HEK293T (cell line): Measurements from ENCODE around the gene CDH4.
"Not testable (repeated sequence)": the region's sequence is repeated elsewhere in the genome, so short reads cannot be mapped to it uniquely, and the experiment has no call there.

Source experiments
- CTCF ChIA-PET: fragments of 350-600 bp; formaldehyde crosslinking; extraction: SDS; loops from one replicate; lab custom pipeline; 2021; ENCODE audit warnings: antibody characterized with exemption, inconsistent platforms; lab: Yijun Ruan, JAX
- POLR2A ChIA-PET: fragments of 350-600 bp; formaldehyde crosslinking; extraction: SDS; loops from one replicate; lab custom pipeline; 2020; ENCODE audit warnings: antibody characterized with exemption, inconsistent platforms; lab: Yijun Ruan, JAX
- DNase-seq: peaks from one replicate; pipeline ENCODE4 v3.0.0; 2012; ENCODE audit warnings: mixed read lengths; ENCODE audit errors: extremely low spot score
- ARNT ChIP-seq: fragments of 450-650 bp; IDR thresholded peaks from 2 replicates; pipeline ENCODE4 v1.6.1; 2017; ENCODE audit warnings: mild to moderate bottlenecking
- BHLHE40 ChIP-seq: fragments of 450-650 bp; IDR thresholded peaks from 2 replicates; pipeline ENCODE4 v1.6.1; 2016; ENCODE audit warnings: mild to moderate bottlenecking, moderate library complexity, borderline replicate concordance
- CTBP1 ChIP-seq: fragments of 450-650 bp; IDR thresholded peaks from 2 replicates; pipeline ENCODE4 v1.6.1; 2016; ENCODE audit warnings: borderline replicate concordance
- ELF4 ChIP-seq: fragments of 450-650 bp; IDR thresholded peaks from 2 replicates; pipeline ENCODE4 v1.6.1; 2017; ENCODE audit warnings: antibody characterized with exemption
- FOXA1 ChIP-seq: fragments of 450-650 bp; IDR thresholded peaks from 2 replicates; pipeline ENCODE4 v1.6.1; 2016; ENCODE audit warnings: mild to moderate bottlenecking
- FOXK2 ChIP-seq: fragments of 450-650 bp; IDR thresholded peaks from 2 replicates; pipeline ENCODE4 v1.6.1; 2016; ENCODE audit warnings: mild to moderate bottlenecking
- FOXM1 ChIP-seq: fragments of 450-650 bp; IDR thresholded peaks from 2 replicates; pipeline ENCODE4 v1.6.1; 2017; ENCODE audit warnings: mild to moderate bottlenecking, borderline replicate concordance
- HDGF ChIP-seq: fragments of 450-650 bp; IDR thresholded peaks from 2 replicates; pipeline ENCODE4 v1.6.1; 2017; ENCODE audit warnings: antibody characterized with exemption, borderline replicate concordance
- L3MBTL2 ChIP-seq: fragments of 450-650 bp; conservative IDR thresholded peaks from 2 replicates; pipeline ENCODE4 v1.6.1; 2016; ENCODE audit warnings: mild to moderate bottlenecking
- LEF1 ChIP-seq: fragments of 450-650 bp; IDR thresholded peaks from 2 replicates; pipeline ENCODE4 v1.6.1; 2017; ENCODE audit warnings: mild to moderate bottlenecking, borderline replicate concordance
- NFRKB ChIP-seq: fragments of 450-650 bp; IDR thresholded peaks from 2 replicates; pipeline ENCODE4 v1.6.1; 2016; ENCODE audit warnings: mild to moderate bottlenecking, moderate library complexity
- SP1 ChIP-seq: fragments of 450-650 bp; IDR thresholded peaks from 2 replicates; pipeline ENCODE4 v1.6.1; 2017
- SUZ12 ChIP-seq: fragments of 450-650 bp; IDR thresholded peaks from 2 replicates; pipeline ENCODE4 v1.6.1; 2016; ENCODE audit warnings: mild to moderate bottlenecking
- TARDBP ChIP-seq: fragments of 450-650 bp; IDR thresholded peaks from 2 replicates; pipeline ENCODE4 v1.6.1; 2016
- ZNF384 ChIP-seq: fragments of 450-650 bp; IDR thresholded peaks from 2 replicates; pipeline ENCODE4 v1.6.1; 2016
- TF ChIP-seq, protein P1 (sequence below): fragments of 450-650 bp; IDR thresholded peaks from 2 replicates; pipeline ENCODE4 v1.6.1; 2016

The CDH4 gene

GRCh38 chr20:61852268-61853072 is 600.4 kb downstream of the CDH4 start:
- ChIA-PET POLR2A (no interaction called here), CTCF (interaction anchor here (0.6 to 1.2 kb wide), 2 partner anchors 34 to 876 kb away, joined by 3 read pairs; no protein-coding TSS in a partner anchor)
- no peak for DNase-seq
- TF ChIP-seq ZNF384 (no peak), SP1 (no peak)

DNA sequence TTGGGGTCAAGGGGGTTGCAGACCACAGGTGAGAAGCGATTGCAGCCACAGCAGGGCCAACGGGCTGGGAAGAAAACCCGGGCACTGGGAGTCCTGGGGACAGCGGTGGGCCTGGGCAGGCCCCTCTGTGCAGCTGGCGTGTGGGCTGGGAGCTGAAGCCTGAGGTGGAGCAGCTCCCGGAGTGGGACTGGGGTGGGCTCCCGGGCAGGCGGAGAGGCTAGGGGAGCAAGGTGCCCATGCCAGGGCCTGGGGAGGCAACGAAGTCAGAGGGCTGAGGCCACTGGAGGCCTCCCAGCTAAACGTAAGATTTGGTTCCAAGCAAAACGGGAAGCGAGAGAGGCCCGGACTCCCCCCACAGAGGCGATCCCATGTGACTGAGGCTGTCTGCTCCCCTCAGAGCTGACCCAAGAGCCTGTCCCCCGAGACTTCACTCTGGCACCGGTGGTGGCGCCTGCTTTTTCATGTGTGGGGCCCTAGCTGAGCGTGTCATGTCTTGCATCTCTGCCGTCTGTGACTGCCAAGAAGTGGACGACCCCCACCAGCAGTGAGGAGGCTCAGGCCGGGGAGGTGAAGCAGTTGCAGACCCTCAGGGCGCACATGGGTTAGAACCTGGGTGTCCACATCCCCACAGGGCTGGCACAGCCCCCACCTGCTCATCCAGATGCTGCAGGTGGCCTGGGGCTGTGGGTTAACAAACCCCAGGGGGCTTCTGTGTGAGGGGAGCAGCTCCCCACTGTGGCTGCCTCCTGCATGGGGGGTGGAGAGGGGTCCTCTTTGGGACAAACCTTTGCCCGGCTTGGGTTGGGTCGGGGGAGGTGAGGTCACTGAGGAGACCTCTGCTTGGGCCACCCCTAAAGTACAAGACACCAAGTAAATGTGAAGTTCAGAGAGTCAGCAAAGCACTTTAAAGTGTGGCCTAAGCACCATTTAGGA is 601.3 kb downstream of the CDH4 start:
- ChIA-PET CTCF (no interaction called here), POLR2A (no interaction called here)
- no peak for DNase-seq
- TF ChIP-seq, protein P1, sequence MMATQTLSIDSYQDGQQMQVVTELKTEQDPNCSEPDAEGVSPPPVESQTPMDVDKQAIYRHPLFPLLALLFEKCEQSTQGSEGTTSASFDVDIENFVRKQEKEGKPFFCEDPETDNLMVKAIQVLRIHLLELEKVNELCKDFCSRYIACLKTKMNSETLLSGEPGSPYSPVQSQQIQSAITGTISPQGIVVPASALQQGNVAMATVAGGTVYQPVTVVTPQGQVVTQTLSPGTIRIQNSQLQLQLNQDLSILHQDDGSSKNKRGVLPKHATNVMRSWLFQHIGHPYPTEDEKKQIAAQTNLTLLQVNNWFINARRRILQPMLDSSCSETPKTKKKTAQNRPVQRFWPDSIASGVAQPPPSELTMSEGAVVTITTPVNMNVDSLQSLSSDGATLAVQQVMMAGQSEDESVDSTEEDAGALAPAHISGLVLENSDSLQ: no peak
- TF ChIP-seq FOXA1: no peak
- TF ChIP-seq TARDBP: no peak
- TF ChIP-seq CTBP1: no peak

- POLR2A ChIA-PET, CTCF ChIA-PET, DNase-seq: not testable (repeated sequence)
Observed at GRCh38 chr20:61854538-61854937, 602.5 kb downstream of the CDH4 start.

GRCh38 chr20:61855286-61855685 is 603.2 kb downstream of the CDH4 start:
- DNase-seq: no peak
- TF ChIP-seq ZNF384: no peak
- TF ChIP-seq SUZ12: no peak
- TF ChIP-seq LEF1: no peak
- no peak for TF ChIP-seq HDGF
- no peak for TF ChIP-seq L3MBTL2
- no peak for TF ChIP-seq CTBP1
- no peak for TF ChIP-seq TARDBP
- TF ChIP-seq BHLHE40: no peak
- TF ChIP-seq ELF4: no peak
- TF ChIP-seq FOXM1: no peak
- TF ChIP-seq NFRKB: no peak
- CTCF ChIA-PET: no interaction called here
- POLR2A ChIA-PET: no interaction called here

- POLR2A ChIA-PET: no interaction called here
- DNase-seq: no peak
- CTCF ChIA-PET: no interaction called here
- no peak for TF ChIP-seq ARNT
- no peak for TF ChIP-seq FOXA1
- TF ChIP-seq BHLHE40: no peak
- no peak for TF ChIP-seq SUZ12
- no peak for TF ChIP-seq FOXK2
- no peak for TF ChIP-seq CTBP1
- TF ChIP-seq, protein P1: no peak
- no peak for TF ChIP-seq TARDBP
- no peak for TF ChIP-seq L3MBTL2
- no peak for TF ChIP-seq FOXM1
Observed at GRCh38 chr20:61856626-61857413, 604.8 kb downstream of the CDH4 start.

GRCh38 chr20:61857414-61857775 is 605.3 kb downstream of the CDH4 start:
- POLR2A ChIA-PET: no interaction called here
- DNase-seq: no peak
- CTCF ChIA-PET: no interaction called here
- TF ChIP-seq SP1 (no peak), SUZ12 (no peak), TARDBP (no peak), CTBP1 (no peak), NFRKB (no peak), L3MBTL2 (no peak), FOXK2 (no peak), HDGF (no peak)
- TF ChIP-seq, protein P1: no peak
